Measurements from ENCODE around the gene RASEF. TPM values are rescaled to one million over a fixed set of nuclear protein-coding genes. Genes with fewer than 3 reads are reported as not detected.

The RASEF gene
- total RNA-seq, 4 donors from 2014 or later: 43.9 to 65.5 (median 63.1) TPM

- 87 to 88% methylated on average over 5 of the region's 5 CpGs for WGBS, 2 donors
- intact Hi-C loops (cut with DNase I): no loop called here
- H3K27ac ChIP-seq: no peak overlapping the region
- DNase-seq: no peak
- no peak overlapping the region for H3K4me3 ChIP-seq (replicated peaks in 1 of 3)
- peaks cover 0 to 7% of the 10 kb centered on the region in 2 donors for H3K4me1 ChIP-seq
- no peak for TF ChIP-seq POLR2A (IDR thresholded peaks at IDR 0.05)
- TF ChIP-seq, protein P1, sequence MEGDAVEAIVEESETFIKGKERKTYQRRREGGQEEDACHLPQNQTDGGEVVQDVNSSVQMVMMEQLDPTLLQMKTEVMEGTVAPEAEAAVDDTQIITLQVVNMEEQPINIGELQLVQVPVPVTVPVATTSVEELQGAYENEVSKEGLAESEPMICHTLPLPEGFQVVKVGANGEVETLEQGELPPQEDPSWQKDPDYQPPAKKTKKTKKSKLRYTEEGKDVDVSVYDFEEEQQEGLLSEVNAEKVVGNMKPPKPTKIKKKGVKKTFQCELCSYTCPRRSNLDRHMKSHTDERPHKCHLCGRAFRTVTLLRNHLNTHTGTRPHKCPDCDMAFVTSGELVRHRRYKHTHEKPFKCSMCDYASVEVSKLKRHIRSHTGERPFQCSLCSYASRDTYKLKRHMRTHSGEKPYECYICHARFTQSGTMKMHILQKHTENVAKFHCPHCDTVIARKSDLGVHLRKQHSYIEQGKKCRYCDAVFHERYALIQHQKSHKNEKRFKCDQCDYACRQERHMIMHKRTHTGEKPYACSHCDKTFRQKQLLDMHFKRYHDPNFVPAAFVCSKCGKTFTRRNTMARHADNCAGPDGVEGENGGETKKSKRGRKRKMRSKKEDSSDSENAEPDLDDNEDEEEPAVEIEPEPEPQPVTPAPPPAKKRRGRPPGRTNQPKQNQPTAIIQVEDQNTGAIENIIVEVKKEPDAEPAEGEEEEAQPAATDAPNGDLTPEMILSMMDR (IDR thresholded peaks at IDR 0.05): no peak
- no peaks in the 10 kb centered on the region for H3K9me3 ChIP-seq
- H3K27me3 ChIP-seq: no peaks in the 10 kb centered on the region
- H3K36me3 ChIP-seq: no peaks in the 10 kb centered on the region
Observed at GRCh38 chr9:82987370-82988189, 75.4 kb downstream of the RASEF start.

- Histone ChIP-seq H3K4me1 (no peaks in the 10 kb centered on the region), H3K9me3 (no peaks in the 10 kb centered on the region), H3K4me3 (replicated peaks in 1 of 3) (no peak overlapping the region), H3K27me3 (no peaks in the 10 kb centered on the region), H3K36me3 (no peaks in the 10 kb centered on the region), H3K27ac (no peak overlapping the region)
- WGBS, 2 donors: 92 to 96% methylated on average over 1 of the region's 1 CpG
- DNase-seq: no peak
- TF ChIP-seq, protein P1 (IDR thresholded peaks at IDR 0.05): no peak
- TF ChIP-seq POLR2A (IDR thresholded peaks at IDR 0.05): no peak
- intact Hi-C loops (cut with DNase I): no loop called here
Observed at GRCh38 chr9:82981552-82981951, 81.4 kb downstream of the RASEF start.

GRCh38 chr9:82975176-82975575 lies 87.8 kb downstream of the RASEF start:
- intact Hi-C loops (cut with DNase I): no loop called here
- DNase-seq: no peak

GRCh38 chr9:82972446-82972845 lies 90.5 kb downstream of the RASEF start:
- intact Hi-C loops (cut with DNase I): no loop called here
- Histone ChIP-seq H3K4me1 (no peaks in the 10 kb centered on the region), H3K27ac (no peak overlapping the region), H3K27me3 (no peaks in the 10 kb centered on the region), H3K36me3 (no peaks in the 10 kb centered on the region), H3K9me3 (no peaks in the 10 kb centered on the region), H3K4me3 (replicated peaks in 1 of 3) (no peak overlapping the region)
- no peak for DNase-seq
- 95 to 97% methylated on average over 3 of the region's 3 CpGs for WGBS, 2 donors
- no peak for TF ChIP-seq POLR2A (IDR thresholded peaks at IDR 0.05)
- TF ChIP-seq, protein P1 (IDR thresholded peaks at IDR 0.05): no peak

More at GRCh38 chr9:82975176-82975575, 87.8 kb downstream of the RASEF start:
- WGBS, 2 donors: 81 to 87% methylated on average over 6 of the region's 6 CpGs
- H3K9me3 ChIP-seq: no peaks in the 10 kb centered on the region
- no peak overlapping the region for H3K4me3 ChIP-seq (replicated peaks in 1 of 3)
- no peaks in the 10 kb centered on the region for H3K27me3 ChIP-seq
- TF ChIP-seq, protein P1 (IDR thresholded peaks at IDR 0.05): no peak
- no peak for TF ChIP-seq POLR2A (IDR thresholded peaks at IDR 0.05)
- no peaks in the 10 kb centered on the region for H3K4me1 ChIP-seq
- H3K36me3 ChIP-seq: no peaks in the 10 kb centered on the region
- no peak overlapping the region for H3K27ac ChIP-seq

GRCh38 chr9:82970359-82970758 lies 92.6 kb downstream of the RASEF start:
- H3K36me3 ChIP-seq: no peaks in the 10 kb centered on the region
- WGBS, 2 donors: 67 to 73% methylated on average over 3 of the region's 3 CpGs
- intact Hi-C loops (cut with DNase I): no loop called here
- no peak for TF ChIP-seq POLR2A (IDR thresholded peaks at IDR 0.05)
- TF ChIP-seq, protein P1 (IDR thresholded peaks at IDR 0.05): no peak
- no peaks in the 10 kb centered on the region for H3K4me1 ChIP-seq
- H3K9me3 ChIP-seq: no peaks in the 10 kb centered on the region
- H3K27ac ChIP-seq: no peak overlapping the region
- no peaks in the 10 kb centered on the region for H3K27me3 ChIP-seq
- no peak for DNase-seq
- H3K4me3 ChIP-seq (replicated peaks in 1 of 3): no peak overlapping the region

Data from thyroid gland (tissue), 4 donors.